ENCODE measurements around the gene TUFM. TPM values are rescaled to one million over a fixed set of nuclear protein-coding genes. Genes with fewer than 3 reads are reported as not detected.

TUFM gene
- total RNA-seq, 1 experiment from 2014 or later, result 207 TPM

DNA sequence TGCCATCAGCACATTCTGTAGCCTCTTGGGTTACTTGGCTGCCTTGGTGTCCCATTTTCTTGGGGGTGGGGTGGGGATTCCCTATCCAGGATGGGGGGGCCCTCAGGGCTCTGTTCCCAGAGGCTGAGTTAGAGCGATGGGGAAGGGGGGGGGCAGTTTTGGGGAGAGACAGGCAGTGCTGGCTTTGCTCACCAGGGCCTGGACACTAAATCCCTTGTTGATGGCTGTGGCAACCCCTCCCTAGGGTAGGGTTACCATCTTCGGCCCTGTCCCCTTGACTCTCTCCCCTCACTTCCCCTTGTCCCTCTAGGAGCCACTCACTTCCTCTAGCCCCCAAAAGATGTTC is 31.5 kb upstream of the TUFM start:
- Histone ChIP-seq H4K91ac (ENCODE audit: insufficient read length, low read depth, low read length) (no peak overlapping the region), H4K5ac (ENCODE audit: insufficient read length, low read depth, low read length) (no peak overlapping the region), H3K4me2 (ENCODE audit: insufficient read depth, insufficient read length, low read length) (no peak overlapping the region), H3K9me3 (ENCODE audit: control insufficient read depth, low read depth, low read length) (no peaks in the 10 kb centered on the region), H3K27ac (ENCODE audit: insufficient read length, low read depth, low read length) (no peak overlapping the region), H3K56ac (ENCODE audit: insufficient read length, low read depth, low read length) (no peak overlapping the region), H3K9ac (ENCODE audit: extremely low read depth, insufficient read length, low read length) (no peak overlapping the region), H2AK5ac (ENCODE audit: insufficient read length, low read length) (no peak overlapping the region), H4K8ac (replicated peaks; ENCODE audit: insufficient read length, low read depth, low read length) (no peak overlapping the region), H3K27me3 (ENCODE audit: insufficient read depth, low read length) (peaks cover 6% of the 10 kb centered on the region; the same call in 1 of the 2 replicates), H3K4ac (ENCODE audit: low read depth, low read length) (no peak overlapping the region), H2BK15ac (ENCODE audit: low read depth, low read length) (no peak overlapping the region), H3K23me2 (ENCODE audit: insufficient read length, low read depth, low read length, poor library complexity, severe bottlenecking) (peaks cover 11% of the 10 kb centered on the region), H2BK5ac (ENCODE audit: insufficient read length, low read length) (no peak overlapping the region), H2BK120ac (ENCODE audit: low read depth, low read length, poor library complexity, severe bottlenecking) (no peak overlapping the region), H4K20me1 (ENCODE audit: control insufficient read depth, insufficient read depth, insufficient read length) (no peaks in the 10 kb centered on the region), H2BK20ac (ENCODE audit: low read depth, low read length, poor library complexity, severe bottlenecking) (no peak overlapping the region), H3K14ac (ENCODE audit: insufficient read depth, low read length) (no peak overlapping the region), H3K4me1 (ENCODE audit: insufficient read depth, low read length) (peaks cover 1% of the 10 kb centered on the region; the same call in 1 of the 2 replicates), H3K79me2 (ENCODE audit: insufficient read depth, low read length) (no peaks in the 10 kb centered on the region), H3K23ac (ENCODE audit: insufficient read length, low read depth, low read length) (no peak overlapping the region), H2BK12ac (ENCODE audit: insufficient read length, low read depth, low read length) (no peak overlapping the region), H3T11ph (ENCODE audit: low read length) (no peak overlapping the region), H3K18ac (ENCODE audit: insufficient read length, low read depth, low read length) (no peak overlapping the region), H3K79me1 (ENCODE audit: insufficient read depth, low read depth, low read length, poor library complexity, severe bottlenecking) (no peaks in the 10 kb centered on the region), H2AFZ (ENCODE audit: low read length) (no peak overlapping the region)
- Mint-ChIP-seq H3K27me3 (ENCODE audit: low read depth) (peaks cover 18% of the 10 kb centered on the region), H3K4me3 (peak overlapping the region; percentile 29 to 64; a peak in 2 of 5 replicates), H3K27ac (peak overlapping the region in 1 of 3 experiments; percentile 84; a peak in 3 of 7 replicates), H3K9me3 (no peaks in the 10 kb centered on the region; a peak in 2 of 5 replicates), H3K4me1 (peaks cover 26 to 56% of the 10 kb centered on the region in 2 experiments), H3K36me3 (ENCODE audit: insufficient read depth in 1 of 3, low read depth in 3 of 3) (peaks cover 4 to 22% (median 19%) of the 10 kb centered on the region in 3 experiments)
- no peak for DNase-seq
- WGBS (ENCODE audit: extremely low coverage, insufficient read length, low lambda C conversion rate), result no CpG with 5 or more reads among the region's 2 CpGs
- no peak for TF ChIP-seq CTCF (conservative IDR thresholded peaks at IDR 0.05)
